HG03095 (cell line): Measurements from ENCODE around the gene NFAT5.
"Not testable (repeated sequence)": the region's sequence is repeated elsewhere in the genome, so short reads cannot be mapped to it uniquely, and the experiment has no call there.

Source experiments
- ATAC-seq: cut with Tn5 transposase; IDR thresholded peaks from one replicate; pipeline ENCODE4 v1.9.1; 2021; ENCODE audit warnings: moderate library complexity; ENCODE audit not compliant: unreplicated experiment

The NFAT5 gene

GRCh38 chr16:69565671-69566239 lies at the start of gene NFAT5:
Gene NFAT5 (plus strand): TSS chr16:69565966. CDS start chr16:69566302, 336 bp downstream.
- ATAC-seq: no peak

GRCh38 chr16:69517914-69518313 lies 47.9 kb upstream of the NFAT5 start:
- ATAC-seq: not testable (repeated sequence)

- ATAC-seq: no peak
Measured at GRCh38 chr16:69520413-69520799, 45.4 kb upstream of the NFAT5 start.

DNA sequence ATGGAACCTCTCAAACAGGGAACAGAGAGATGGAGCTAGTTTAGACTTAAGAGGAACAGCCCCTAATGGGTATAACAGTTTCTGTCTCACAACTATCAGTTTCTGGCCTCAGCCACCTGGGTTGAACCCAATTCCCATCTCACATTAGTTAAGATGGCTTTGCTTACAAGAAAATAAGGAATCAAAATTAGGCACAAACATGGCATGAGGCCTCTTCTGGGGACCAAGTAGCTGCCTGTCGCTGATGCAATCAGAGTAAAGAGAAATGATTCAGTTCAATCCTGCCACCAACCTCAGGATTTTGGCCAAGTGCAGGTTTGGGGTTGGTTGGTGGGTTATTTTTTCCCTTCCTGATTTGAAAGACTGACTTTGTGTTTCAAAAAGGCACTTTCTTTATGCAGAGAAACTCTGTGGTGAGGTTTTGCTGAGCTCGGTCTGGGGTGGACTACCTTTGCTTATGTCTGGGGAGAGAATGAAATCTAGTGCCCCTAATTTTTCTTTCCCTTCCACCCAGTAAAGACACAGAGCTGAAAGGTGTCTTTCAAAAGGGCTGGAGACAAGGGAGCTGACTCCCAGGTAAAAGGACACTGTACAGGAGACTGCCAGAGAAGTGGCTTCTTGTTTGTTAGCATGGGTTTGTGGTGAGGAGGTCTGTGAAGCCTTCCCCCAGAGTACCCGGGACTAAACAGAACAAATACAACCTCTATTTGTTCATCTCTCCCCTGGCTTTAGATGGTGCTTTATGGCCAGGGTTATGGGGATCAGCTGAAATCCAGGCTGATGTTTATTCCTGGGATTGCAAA lies 44.8 kb upstream of the NFAT5 start:
- no peak for ATAC-seq

GRCh38 chr16:69522041-69522578 lies 43.7 kb upstream of the NFAT5 start:
- ATAC-seq: no peak

DNA sequence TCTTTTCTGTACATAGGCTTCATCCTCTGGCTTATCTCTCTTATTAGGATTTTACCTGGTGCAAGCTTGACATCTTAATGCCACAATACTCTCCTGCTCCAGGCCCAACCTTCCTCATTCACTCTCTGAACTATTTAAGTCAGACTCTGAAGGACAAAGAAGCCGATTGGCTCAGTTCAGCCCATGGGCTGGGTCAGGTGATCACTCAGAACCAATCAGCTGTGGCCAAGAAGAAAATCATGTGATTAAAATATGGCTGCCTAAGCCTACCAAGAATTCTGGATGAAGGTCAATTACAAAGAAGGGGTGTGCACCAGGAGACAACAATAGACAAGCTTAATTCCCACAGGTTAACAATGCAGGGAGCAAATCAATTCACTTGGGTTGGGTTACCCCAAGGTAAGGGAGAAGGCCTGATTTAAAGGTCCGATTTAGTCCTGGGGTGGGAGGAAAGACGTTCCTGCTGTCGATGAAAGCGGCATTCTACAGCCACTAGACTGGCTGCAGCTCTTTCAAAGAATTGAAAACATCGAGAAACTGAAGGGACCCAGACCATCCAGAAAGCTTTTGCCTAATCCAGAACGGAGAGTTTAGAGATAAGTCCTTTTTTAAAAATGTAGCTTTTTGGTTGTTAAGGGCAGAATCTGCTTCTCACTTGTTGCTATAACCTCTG lies 42.9 kb upstream of the NFAT5 start:
- no peak for ATAC-seq

- ATAC-seq: no peak
Measured at GRCh38 chr16:69523566-69524305, 42.0 kb upstream of the NFAT5 start.

- ATAC-seq: no peak
Measured at GRCh38 chr16:69526831-69527655, 38.7 kb upstream of the NFAT5 start.

DNA sequence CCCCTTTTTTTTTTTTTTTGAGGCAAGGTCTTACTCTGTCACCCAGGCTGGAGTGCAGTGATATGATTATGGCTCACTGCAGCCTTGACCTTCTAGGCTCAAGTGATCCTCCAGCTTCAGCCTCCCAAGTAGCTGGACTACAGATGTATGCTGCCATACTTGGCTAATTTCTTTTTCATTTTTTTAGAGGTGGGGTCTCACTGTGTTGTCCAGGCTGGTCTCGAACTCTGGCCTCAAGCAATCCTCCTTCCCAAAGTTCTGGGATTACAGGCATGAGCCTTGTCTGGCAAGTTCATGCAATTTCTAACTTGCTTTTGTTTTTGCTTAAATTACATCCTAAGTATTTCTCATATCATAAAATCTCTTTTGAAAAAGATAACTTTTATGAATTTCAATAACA lies 33.8 kb upstream of the NFAT5 start:
- ATAC-seq: no peak

DNA sequence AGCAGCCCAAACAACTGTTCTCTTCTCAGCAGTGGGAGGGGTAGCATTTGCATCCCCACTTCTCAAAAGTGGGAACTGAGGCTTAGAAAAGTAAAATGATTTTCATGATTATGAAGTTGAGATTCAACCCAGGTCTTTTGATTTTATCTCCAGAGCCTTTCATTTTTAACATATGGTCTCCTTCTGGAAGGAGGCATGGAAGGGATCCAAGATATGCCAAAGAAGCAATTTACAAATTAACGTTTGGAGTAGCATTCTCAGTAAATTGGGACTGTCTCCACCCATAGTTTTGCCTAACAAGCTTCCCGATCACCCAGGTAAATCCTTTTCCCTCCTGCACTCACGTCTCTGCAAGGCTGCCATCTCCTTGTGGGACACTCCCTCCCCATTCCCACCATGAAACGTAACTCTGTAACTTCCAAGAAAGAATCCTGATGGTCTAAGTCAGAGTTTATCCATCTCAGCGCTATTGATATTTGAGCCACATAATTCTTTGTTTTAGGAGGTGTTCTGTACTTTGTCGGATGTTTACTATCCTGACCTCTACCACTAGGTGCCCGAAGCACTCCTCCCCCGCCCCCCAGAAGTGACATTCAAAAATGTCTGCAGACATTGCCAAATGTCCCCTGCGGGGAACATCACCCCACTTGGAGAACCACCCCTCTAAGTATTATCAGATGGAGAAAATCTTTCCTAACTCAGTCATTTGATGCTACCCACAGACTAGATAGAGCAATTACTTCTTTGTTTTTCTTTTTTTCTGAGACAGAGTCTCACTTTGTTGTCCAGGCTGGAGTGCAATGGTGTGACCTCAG lies 32.9 kb upstream of the NFAT5 start:
- ATAC-seq: no peak

DNA sequence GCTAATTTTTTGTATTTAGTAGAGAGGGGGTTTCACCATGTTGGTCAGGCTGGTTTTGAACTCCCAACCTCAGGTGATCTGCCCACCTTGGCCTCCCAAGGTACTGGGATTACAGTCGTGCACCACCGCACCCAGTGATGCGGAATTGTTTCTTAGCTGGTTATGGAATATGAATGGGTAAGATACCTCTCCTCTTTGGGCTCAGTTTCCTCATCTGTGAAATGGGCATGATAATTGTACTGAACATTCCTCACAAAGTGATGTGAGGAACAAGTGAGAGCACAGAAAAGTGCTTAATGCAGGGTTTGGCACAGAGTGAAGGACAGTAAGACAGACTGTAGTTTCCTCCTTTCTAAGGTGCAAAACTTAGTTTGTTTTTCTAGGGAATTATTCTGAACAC lies 31.0 kb upstream of the NFAT5 start:
- no peak for ATAC-seq

DNA sequence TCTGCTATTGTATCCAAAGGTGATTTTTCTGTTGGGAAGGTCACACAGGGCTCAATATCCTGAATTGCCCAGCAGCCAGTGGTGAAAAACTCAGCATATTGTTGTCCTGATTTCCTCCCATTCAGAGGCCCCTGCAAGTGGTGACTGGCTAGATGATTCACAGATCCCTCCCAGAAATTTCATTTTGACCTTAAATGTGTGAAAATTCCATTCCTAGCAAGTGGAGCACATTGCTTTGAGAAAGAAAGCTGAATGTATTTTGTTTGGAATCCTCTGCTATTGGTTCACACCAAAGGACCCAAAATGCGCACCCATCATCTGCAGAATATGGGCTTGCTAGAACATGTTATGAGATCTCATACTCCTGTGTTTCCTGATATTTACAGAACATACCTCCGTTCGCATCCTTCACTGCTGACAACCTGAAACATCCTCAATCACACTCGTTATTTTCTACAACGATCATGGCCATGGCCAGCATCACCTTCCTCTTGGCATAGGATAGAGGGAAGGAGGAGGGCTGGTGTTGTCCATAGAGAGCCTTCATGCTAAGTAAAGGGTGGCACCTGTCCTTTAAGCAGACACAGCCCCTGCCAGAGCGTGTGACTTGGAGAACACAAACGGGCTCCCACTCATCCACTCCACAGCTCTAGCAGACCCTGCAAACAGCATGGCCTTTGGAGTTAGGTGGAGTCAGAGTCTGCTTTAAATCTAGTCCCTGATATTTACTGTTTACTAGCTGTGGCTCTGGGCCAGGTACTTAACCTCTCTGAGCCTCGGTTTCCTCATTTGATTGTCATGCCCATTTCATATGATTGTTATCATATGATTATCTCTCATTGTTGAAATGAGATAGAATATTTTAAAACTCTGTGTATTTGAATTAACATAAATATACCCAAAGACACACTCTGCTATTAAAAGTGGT lies 30.4 kb upstream of the NFAT5 start:
- ATAC-seq: no peak

DNA sequence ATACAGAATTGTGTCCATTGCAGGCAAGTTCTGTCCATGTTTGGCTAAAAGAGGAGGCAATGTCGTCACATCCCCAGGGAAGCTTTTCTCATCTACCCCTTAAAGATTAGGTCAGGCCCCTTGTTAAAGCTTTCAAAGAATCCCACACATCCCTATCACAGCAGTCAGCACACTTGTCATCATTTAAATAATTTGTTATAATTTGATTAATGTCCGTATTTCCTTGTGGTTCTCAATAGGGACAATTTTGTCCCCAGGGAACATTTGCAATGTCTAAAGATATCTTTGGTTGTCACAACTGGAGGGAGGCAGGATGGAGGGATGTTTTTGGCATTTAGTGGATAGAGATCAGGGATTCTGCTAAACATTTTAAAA lies 28.1 kb upstream of the NFAT5 start:
- no peak for ATAC-seq

DNA sequence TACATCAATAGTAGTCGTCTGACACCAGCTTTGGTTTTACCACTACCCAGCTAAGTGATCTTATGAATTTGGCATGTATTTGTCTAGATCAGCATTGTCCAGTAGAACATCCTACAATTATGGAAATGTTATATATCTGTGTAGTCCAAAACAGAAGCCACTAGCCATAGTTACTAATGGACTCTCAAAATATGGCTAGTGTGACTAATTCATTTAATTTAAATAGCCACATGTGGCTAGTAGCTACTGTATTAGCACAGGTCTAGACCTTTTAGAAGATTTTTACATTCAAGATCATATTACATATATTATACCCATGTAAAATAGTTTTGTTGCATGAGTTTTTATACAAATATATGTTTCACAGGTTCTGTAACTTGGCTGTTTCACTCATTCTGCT lies 27.0 kb upstream of the NFAT5 start:
- no peak for ATAC-seq

DNA sequence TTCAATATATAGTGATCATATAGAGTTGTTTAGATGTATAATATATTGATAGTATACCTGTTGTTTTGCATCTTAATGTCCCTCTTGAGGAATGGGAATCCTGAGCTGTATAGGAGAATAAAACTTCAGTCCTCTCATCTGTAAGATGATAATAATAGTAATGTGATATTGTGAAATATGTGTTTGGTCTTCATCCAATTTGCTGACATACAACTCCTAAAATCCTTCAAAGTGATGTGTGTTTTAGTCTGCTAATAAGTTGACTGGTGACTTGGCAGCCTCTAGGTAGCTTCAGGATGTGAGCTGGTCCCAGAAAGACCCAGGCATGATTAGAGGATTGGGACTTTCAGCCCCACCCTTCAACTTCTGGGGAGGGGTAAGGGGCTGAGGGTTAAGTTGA lies 22.8 kb upstream of the NFAT5 start:
- ATAC-seq: no peak

DNA sequence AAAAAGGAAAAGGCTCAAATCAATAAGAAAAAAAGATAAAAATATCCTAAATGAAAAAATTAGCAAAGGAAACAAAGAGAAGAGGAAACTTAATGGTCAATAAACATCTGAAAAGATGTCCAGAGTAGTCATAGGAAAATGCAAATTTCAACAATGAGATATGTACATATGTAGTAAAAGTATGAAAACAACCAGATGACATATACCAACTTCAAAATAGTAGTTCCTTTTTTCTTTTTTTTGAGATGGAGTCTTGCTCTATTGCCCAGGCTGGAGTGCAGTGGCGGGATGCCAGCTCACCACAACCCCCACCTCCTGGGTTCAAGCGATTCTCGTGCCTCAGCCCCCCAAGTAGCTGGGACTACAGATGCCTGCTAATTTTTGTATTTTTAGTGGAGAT lies 21.7 kb upstream of the NFAT5 start:
- no peak for ATAC-seq

DNA sequence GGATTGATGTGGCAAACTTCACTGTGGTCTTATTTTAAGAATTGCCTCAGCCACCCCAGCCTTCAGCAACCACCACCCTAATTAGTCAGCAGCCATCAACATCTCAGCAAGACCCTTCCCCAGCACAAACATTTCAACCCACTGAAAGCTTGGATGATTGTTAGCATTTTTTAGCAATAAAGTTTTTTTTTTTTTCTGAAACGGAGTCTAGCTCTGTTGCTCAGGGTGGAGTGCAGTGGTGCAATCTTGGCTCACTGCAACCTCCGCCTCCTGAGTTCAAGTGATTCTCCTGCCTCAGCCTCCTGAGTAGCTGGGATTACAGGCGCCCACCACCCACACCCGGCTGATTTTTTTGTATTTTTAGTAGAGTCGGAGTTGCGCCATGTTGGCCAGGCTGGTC lies 19.1 kb upstream of the NFAT5 start:
- not testable (repeated sequence) for ATAC-seq

- no peak for ATAC-seq
Measured at GRCh38 chr16:69553332-69553731, 12.4 kb upstream of the NFAT5 start.

DNA sequence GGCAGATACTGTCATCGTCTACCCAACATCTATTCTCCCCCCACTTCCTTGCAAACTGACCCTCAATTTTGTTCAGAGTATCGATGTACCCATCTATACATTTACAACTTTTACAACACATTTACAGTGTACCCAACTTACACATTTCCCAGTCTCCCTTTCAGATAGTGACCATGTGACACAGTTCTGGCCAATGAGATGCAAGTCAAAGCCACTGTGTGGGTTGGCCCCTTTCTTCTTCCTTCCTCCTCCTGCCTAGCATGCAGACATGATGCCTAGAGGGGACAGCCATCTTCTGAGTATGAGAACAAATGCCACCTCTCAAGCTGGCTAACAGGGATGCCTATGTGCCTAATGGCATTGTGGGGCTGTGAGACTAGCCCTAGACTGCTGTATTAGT lies 11.3 kb upstream of the NFAT5 start:
- no peak for ATAC-seq
